Esophagus (tissue), 2 donors: ENCODE results near the gene NRSN2. TPM values are rescaled to one million over a fixed set of nuclear protein-coding genes. Genes with fewer than 3 reads are reported as not detected.

Experiments used
- H3K27ac ChIP-seq, 2 donors: one replicate each; pipeline ENCODE4 v1.5.1; 2013; ENCODE audit warnings: low read depth in 2 of 2, mild to moderate bottlenecking in 2 of 2, inconsistent platforms in 1 of 2, low read length in 1 of 2, moderate library complexity in 1 of 2
- H3K27me3 ChIP-seq, 2 donors: one replicate each; pipeline ENCODE4 v1.6.1; 2013; ENCODE audit warnings: low read length in 2 of 2, control low read depth in 1 of 2, mild to moderate bottlenecking in 1 of 2; ENCODE audit not compliant: insufficient read depth in 2 of 2, control insufficient read depth in 1 of 2
- H3K36me3 ChIP-seq, 2 donors: one replicate each; pipeline ENCODE4 v1.6.1; 2013; ENCODE audit warnings: low read length in 1 of 2; ENCODE audit not compliant: control insufficient read depth in 2 of 2, insufficient read depth in 2 of 2
- H3K4me1 ChIP-seq, 2 donors: one replicate each; pipeline ENCODE4 v1.6.1; 2013; ENCODE audit warnings: low read length in 1 of 2; ENCODE audit not compliant: control insufficient read depth in 2 of 2, insufficient read depth in 2 of 2
- H3K4me3 ChIP-seq, 2 donors: one replicate each; pipeline ENCODE4 v1.5.1; 2013; ENCODE audit warnings: low read length in 2 of 2, mild to moderate bottlenecking in 2 of 2, low read depth in 1 of 2, moderate library complexity in 1 of 2
- H3K9me3 ChIP-seq, 2 donors: one replicate each; pipeline ENCODE4 v1.6.1; 2013; ENCODE audit warnings: mild to moderate bottlenecking in 2 of 2, low read depth in 1 of 2, low read length in 1 of 2, moderate library complexity in 1 of 2; ENCODE audit not compliant: control insufficient read depth in 2 of 2, insufficient read depth in 1 of 2
- WGBS, 2 donors: extraction: QIAGEN DNeasy Blood & Tissue Kit; methylation state at CpG; one replicate each; pipeline ENCODE4 v1.1.7; 2013; 5-methylcytosine and 5-hydroxymethylcytosine counted together
- polyA plus RNA-seq, 2 donors: library from polyadenylated mRNA; stranded (reverse); fragments of 200-250 nt; gene quantifications; one replicate each; pipeline ENCODE4 v1.2.3, GENCODE V29; 2013
- donor health status: healthy with polysubstance abuse.
- donor health status: Bipolar disorder and iron deficiency.

Gene NRSN2
- polyA plus RNA-seq, result 1 to 10 TPM; 6.0 to 6.1 TPM

- Histone ChIP-seq H3K9me3 (peaks cover 4 to 5% of the 10 kb centered on the region in 2 donors), H3K4me1 (peaks cover 0 to 5% of the 10 kb centered on the region in 2 donors), H3K36me3 (no peaks in the 10 kb centered on the region), H3K27ac (peak within 1 kb of the TSS; percentile 80 to 86), H3K27me3 (no peaks in the 10 kb centered on the region), H3K4me3 (peak within 1 kb of the TSS; percentile 56 to 63)
- WGBS, 2 donors, result 2% methylated on average over 42 to 50 of the region's 50 CpGs
These were observed at the start of gene NRSN2 for GRCh38 chr20:346640-347316. Gene NRSN2, plus strand, starts transcription at chr20:347111. Its CDS starts 2,533 bp downstream, at chr20:349644.

DNA sequence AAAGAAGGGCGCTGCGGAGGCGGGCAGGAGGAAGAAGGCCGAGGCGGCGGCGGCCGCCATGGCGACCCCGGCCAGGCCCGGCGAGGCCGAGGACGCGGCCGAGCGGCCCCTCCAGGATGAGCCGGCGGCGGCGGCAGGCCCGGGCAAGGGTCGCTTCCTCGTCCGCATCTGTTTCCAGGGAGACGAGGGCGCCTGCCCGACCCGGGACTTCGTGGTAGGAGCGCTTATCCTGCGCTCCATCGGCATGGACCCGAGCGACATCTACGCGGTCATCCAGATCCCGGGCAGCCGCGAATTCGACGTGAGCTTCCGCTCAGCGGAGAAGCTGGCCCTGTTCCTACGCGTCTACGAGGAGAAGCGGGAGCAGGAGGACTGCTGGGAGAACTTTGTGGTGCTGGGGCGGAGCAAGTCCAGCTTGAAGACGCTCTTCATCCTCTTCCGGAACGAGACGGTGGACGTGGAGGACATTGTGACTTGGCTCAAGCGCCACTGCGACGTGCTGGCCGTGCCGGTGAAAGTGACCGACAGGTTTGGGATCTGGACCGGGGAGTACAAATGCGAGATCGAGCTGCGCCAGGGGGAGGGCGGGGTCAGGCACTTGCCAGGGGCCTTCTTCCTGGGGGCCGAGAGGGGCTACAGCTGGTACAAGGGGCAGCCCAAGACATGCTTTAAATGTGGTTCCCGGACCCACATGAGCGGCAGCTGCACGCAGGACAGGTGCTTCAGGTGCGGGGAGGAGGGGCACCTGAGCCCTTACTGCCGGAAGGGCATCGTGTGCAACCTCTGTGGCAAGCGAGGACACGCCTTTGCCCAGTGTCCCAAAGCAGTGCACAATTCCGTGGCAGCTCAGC lies 48.8 kb upstream of the NRSN2 start:
- Histone ChIP-seq H3K27me3 (no peaks in the 10 kb centered on the region), H3K27ac (peak overlapping the region; percentile 97), H3K9me3 (no peaks in the 10 kb centered on the region), H3K4me1 (peaks cover 2 to 3% of the 10 kb centered on the region in 2 donors), H3K36me3 (peaks cover 0 to 2% of the 10 kb centered on the region in 2 donors), H3K4me3 (peak overlapping the region; percentile 76 to 90)
- WGBS, 2 donors, result 0% methylated on average over 61 to 75 of the region's 75 CpGs

GRCh38 chr20:298776-299391 lies 48.0 kb upstream of the NRSN2 start:
- Histone ChIP-seq H3K27me3 (peaks cover 0 to 2% of the 10 kb centered on the region in 2 donors), H3K27ac (peak overlapping the region; percentile 97), H3K9me3 (no peaks in the 10 kb centered on the region), H3K36me3 (peaks cover 0 to 2% of the 10 kb centered on the region in 2 donors), H3K4me3 (peak overlapping the region; percentile 76 to 90), H3K4me1 (peaks cover 2 to 3% of the 10 kb centered on the region in 2 donors)
- WGBS, 2 donors, result 5% methylated on average over 15 of the region's 15 CpGs

DNA sequence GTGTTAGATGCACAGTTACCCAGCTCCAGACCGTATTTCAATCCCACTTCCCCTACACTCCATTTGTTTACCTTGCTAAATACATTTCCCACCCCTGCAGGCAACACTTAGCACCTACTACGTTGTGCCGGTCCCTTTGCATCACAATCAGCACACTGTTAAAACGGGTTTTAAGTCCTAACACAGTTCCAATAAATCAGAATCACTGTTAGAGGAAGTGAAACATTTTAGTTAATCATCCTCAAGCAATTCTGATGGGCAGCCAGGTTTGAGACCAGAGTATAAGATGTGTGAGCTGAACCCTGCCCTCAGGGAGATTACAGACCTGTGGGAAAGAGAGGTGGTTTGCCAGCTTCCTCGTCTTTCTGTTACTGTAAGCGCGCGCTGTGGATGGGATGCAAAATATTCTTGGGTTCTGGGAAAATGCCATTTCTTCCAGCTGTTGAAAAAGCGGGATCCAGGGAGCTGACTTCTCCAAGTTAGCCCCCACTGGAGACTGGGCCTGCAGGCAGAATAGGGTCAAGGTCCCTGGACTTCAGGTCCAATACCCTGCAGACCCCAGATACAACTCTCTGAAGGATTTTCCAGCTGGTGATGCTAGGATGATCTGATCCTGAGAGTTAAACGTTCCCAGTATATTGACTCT lies 46.4 kb upstream of the NRSN2 start:
- no peak overlapping the region for H3K4me3 ChIP-seq
- peaks cover 0 to 2% of the 10 kb centered on the region in 2 donors for H3K36me3 ChIP-seq
- H3K4me1 ChIP-seq, result peaks cover 2 to 3% of the 10 kb centered on the region in 2 donors
- H3K9me3 ChIP-seq, result no peaks in the 10 kb centered on the region
- peaks cover 0 to 2% of the 10 kb centered on the region in 2 donors for H3K27me3 ChIP-seq
- WGBS, 2 donors, result 45 to 48% methylated on average over 10 of the region's 10 CpGs
- H3K27ac ChIP-seq, result no peak overlapping the region

DNA sequence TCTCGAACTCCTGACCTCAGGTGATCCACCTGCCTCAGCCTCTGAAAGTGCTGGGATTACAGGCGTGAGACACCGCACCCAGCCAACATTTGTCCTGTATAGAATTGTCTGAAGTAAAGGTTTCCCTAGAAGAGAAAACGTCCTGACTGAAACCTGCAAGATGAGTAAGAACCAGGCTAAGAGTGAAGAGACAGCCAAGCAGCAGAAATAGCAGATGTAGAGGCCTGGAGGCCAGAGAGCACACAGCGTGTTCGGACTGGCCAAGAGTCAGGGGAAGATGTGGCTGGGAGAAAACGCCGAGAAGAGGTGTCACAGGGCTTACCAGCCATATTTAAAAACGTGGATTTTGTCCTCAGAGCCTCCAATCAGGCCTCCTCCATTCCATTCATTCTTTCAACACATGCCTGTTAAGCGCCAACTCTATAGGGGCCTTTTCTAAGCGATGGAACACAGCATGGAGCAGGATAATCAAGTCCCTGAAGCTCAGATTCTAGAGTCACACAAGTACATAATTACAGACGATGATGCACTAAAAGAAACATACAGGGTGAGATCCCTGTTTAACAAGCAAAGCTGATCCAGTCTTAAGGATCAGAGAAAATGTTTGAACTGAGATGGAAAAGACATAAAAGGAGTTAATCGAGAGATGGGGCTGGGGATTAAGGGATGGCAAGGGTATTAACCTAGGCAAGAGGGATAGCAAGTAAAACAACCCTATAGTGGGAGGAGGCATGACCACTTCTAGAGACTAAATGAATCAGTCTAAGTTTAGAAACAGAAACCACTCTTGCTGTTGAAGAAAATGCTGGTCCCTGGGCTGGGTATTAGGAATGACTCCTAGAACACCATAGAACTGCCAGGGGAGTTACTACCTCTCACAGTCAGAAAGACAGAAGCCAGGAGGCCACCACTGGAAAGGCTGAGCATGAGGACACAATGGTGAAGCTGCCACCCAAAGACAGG lies 44.7 kb upstream of the NRSN2 start:
- WGBS, 2 donors, result 54 to 66% methylated on average over 13 of the region's 13 CpGs
- no peak overlapping the region for H3K4me3 ChIP-seq
- no peak overlapping the region for H3K27ac ChIP-seq

GRCh38 chr20:305745-306144 lies 41.2 kb upstream of the NRSN2 start:
- peaks cover 0 to 2% of the 10 kb centered on the region in 2 donors for H3K27me3 ChIP-seq
- 69 to 78% methylated on average over 11 of the region's 11 CpGs for WGBS, 2 donors

More for the DNA sequence above, 44.7 kb upstream of the NRSN2 start:
- peaks cover 0 to 2% of the 10 kb centered on the region in 2 donors for H3K27me3 ChIP-seq
- H3K4me1 ChIP-seq, result peaks cover 2 to 3% of the 10 kb centered on the region in 2 donors
- no peaks in the 10 kb centered on the region for H3K9me3 ChIP-seq
- peaks cover 0 to 2% of the 10 kb centered on the region in 2 donors for H3K36me3 ChIP-seq

DNA sequence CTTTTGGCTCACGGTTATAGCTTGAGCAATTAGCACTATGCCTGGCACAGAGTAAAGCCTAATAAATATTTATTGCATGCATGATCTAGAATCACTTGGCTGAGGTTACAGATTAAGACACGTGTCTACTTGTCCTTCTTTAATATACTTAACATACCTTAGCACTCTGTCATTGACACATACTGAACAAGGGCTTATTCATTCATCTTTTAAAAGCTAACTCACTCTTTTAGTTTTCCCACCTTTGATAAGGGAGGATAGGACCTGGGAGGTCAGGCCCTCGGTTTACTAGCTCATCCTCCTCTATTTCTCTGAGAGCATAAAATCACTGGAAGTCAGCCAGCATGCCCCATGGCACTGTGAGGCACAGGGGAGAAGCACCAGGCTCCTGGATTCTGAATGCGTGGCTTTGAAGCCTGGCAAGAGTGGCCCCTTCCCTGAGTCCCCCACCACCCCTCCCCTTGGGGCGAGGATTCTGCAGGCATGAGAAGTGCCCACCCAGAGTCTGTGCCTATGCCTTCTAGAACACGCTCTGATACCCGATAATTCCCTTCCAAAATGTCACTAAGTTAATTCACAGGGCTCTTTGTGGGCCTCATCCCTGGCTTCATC lies 38.4 kb upstream of the NRSN2 start:
- Histone ChIP-seq H3K9me3 (no peaks in the 10 kb centered on the region), H3K27ac (peak overlapping the region in 1 of 2 donors; percentile 17), H3K36me3 (no peaks in the 10 kb centered on the region), H3K4me3 (no peak overlapping the region), H3K4me1 (no peaks in the 10 kb centered on the region), H3K27me3 (peaks cover 0 to 2% of the 10 kb centered on the region in 2 donors)
- WGBS, 2 donors, result 41 to 56% methylated on average over 7 of the region's 7 CpGs

More at GRCh38 chr20:305745-306144, 41.2 kb upstream of the NRSN2 start:
- H3K4me3 ChIP-seq, result no peak overlapping the region
- H3K27ac ChIP-seq, result no peak overlapping the region
- no peaks in the 10 kb centered on the region for H3K9me3 ChIP-seq
- H3K4me1 ChIP-seq, result peaks cover 2 to 3% of the 10 kb centered on the region in 2 donors
- H3K36me3 ChIP-seq, result peaks cover 0 to 2% of the 10 kb centered on the region in 2 donors

DNA sequence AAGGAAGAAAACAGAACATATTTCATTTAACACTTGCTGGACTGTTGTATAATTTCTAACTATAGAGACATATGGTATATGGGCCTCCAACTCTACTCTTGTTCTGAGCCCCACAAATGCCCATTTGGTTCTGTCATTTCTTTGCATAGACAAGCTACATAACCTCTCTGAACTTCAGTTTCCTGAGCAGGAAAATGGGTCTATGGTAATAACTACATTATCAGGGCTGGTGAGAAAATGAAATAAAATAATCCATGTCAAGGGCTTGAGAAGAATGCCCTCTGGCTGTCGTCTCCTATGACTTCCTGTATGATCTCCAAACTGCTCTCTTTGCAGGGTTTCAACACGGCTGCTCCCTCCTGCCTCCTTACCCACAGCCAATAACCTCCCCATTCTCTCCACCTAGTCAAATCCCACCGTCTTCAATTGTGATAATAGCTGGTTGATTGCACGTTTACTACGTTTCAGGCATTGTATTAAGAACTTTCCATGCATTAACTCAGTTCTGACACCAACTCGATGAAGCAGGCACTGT lies 37.5 kb upstream of the NRSN2 start:
- H3K4me3 ChIP-seq, result no peak overlapping the region
- 21 to 28% methylated on average over 6 of the region's 6 CpGs for WGBS, 2 donors
- H3K9me3 ChIP-seq, result no peaks in the 10 kb centered on the region
- H3K36me3 ChIP-seq, result no peaks in the 10 kb centered on the region
- no peaks in the 10 kb centered on the region for H3K27me3 ChIP-seq
- peak overlapping the region; percentile 38 to 84 for H3K27ac ChIP-seq
- no peaks in the 10 kb centered on the region for H3K4me1 ChIP-seq
